Measurements from ENCODE around the gene CADPS2.

- no peak for TF ChIP-seq POLR2A (IDR thresholded peaks at IDR 0.05; ENCODE audit: low read depth, low read length)
- TF ChIP-seq TAF1 (IDR thresholded peaks at IDR 0.05; ENCODE audit: low read depth, low read length), result no peak
- TF ChIP-seq POLR2AphosphoS5 (IDR thresholded peaks at IDR 0.05; ENCODE audit: low read depth, low read length), result no peak
- TF ChIP-seq PAX5 (IDR thresholded peaks at IDR 0.05; ENCODE audit: insufficient read depth, low read length, severe bottlenecking), result no peak
- TF ChIP-seq POU2F2 (IDR thresholded peaks at IDR 0.05; ENCODE audit: low read depth, low read length), result no peak
- no peak for TF ChIP-seq SPI1 (IDR thresholded peaks at IDR 0.05; ENCODE audit: low read depth, low read length)
These were observed 176.2 kb downstream of the CADPS2 start for GRCh38 chr7:122709930-122710646.
